Testis (tissue), 3 donors: Measurements from ENCODE around the gene CYP17A1. TPM values are rescaled to one million over a fixed set of nuclear protein-coding genes. Genes with fewer than 3 reads are reported as not detected.
"Not testable (repeated sequence)": the region's sequence is repeated elsewhere in the genome, so short reads cannot be mapped to it uniquely, and the experiment has no call there.

ENCODE experiments used
- DNase-seq: peaks from one replicate; pipeline ENCODE4 v3.0.0-alpha.2; 2019
- H3K27ac ChIP-seq, 2 donors: fragments of 200-600 bp; sonication (generic); one replicate each; pipeline ENCODE4 v1.5.1; 2019
- H3K27me3 ChIP-seq: fragments of 200-600 bp; sonication (generic); one replicate; pipeline ENCODE4 v1.5.1; 2019
- H3K36me3 ChIP-seq: fragments of 200-600 bp; sonication (generic); one replicate; pipeline ENCODE4 v1.5.1; 2017; ENCODE audit warnings: low read depth; ENCODE audit errors: missing control alignments
- H3K4me1 ChIP-seq: fragments of 200-600 bp; sonication (generic); one replicate; pipeline ENCODE4 v1.5.1; 2019
- H3K4me3 ChIP-seq, 2 donors: fragments of 200-600 bp; sonication (generic); one replicate each; pipeline ENCODE4 v1.5.1; 2017 to 2019
- H3K9me3 ChIP-seq: fragments of 200-600 bp; sonication (generic); one replicate; pipeline ENCODE4 v1.5.1; 2017
- CTCF ChIP-seq, 3 experiments: fragments of 450-650 bp in 2 of 3; fragments of 200-600 bp in 1 of 3; sonication (generic) in 1 of 3; IDR thresholded peaks; one replicate each; pipeline ENCODE4 v1.5.1; 2016 to 2019; ENCODE audit warnings: antibody characterized with exemption in 3 of 3, mild to moderate bottlenecking in 2 of 3, moderate library complexity in 1 of 3
- POLR2A ChIP-seq: fragments of 450-650 bp; IDR thresholded peaks from one replicate; pipeline ENCODE4 v1.6.1; 2017; ENCODE audit warnings: antibody characterized with exemption, mild to moderate bottlenecking, moderate library complexity
- WGBS, 2 donors: methylation state at CpG; one replicate each; pipeline ENCODE4 v1.1.5; 2018; 5-methylcytosine and 5-hydroxymethylcytosine counted together
- intact Hi-C: fragments of 100-400 bp; cut with DNase I; formaldehyde crosslinking; loops from one replicate; pipeline ENCODE4 v1.15.1; 2023; ENCODE audit warnings: low total_unique reads
- polyA plus RNA-seq: library from polyadenylated mRNA; stranded (reverse); fragments of 350-450 nt; fragmentation: Illumina TruSeq; extraction: RNeasy Lipid Tissue Mini Kit (QIAGEN cat#74804); gene quantifications from one replicate; pipeline ENCODE4 v1.2.3, GENCODE V29; 2014; ENCODE audit warnings: low read depth, low replicate concordance; ENCODE audit not compliant: insufficient read depth
- total RNA-seq, 2 donors: library from RNA; depleted of rRNA; stranded (reverse); fragments of >200 nt; gene quantifications; one replicate each; pipeline ENCODE4 v1.2.3, GENCODE V29; 2016

CYP17A1 gene
- total and polyA plus RNA-seq, 3 donors from 2014 or later: 12.1 to 146 (median 15.1) TPM

GRCh38 chr10:102850025-102850518 lies 12.9 kb upstream of the CYP17A1 start:
- intact Hi-C loops: no loop called here
- DNase-seq: no peak
- Histone ChIP-seq H3K4me3 (no peak overlapping the region), H3K4me1 (no peaks in the 10 kb centered on the region), H3K27ac (no peak overlapping the region), H3K9me3 (no peaks in the 10 kb centered on the region), H3K36me3 (no peaks in the 10 kb centered on the region), H3K27me3 (no peaks in the 10 kb centered on the region)
- WGBS, 2 donors: 84 to 86% methylated on average over 9 of the region's 9 CpGs
- TF ChIP-seq CTCF (IDR thresholded peaks at IDR 0.05) (no peak), POLR2A (no peak)

- Histone ChIP-seq H3K27me3 (no peaks in the 10 kb centered on the region), H3K36me3 (no peaks in the 10 kb centered on the region), H3K9me3 (no peaks in the 10 kb centered on the region), H3K4me3 (no peak overlapping the region), H3K27ac (no peak overlapping the region), H3K4me1 (no peaks in the 10 kb centered on the region)
- 92 to 96% methylated on average over 2 to 9 of the region's 9 CpGs for WGBS, 2 donors
- TF ChIP-seq POLR2A: no peak
- no peak for TF ChIP-seq CTCF (IDR thresholded peaks at IDR 0.05)
- intact Hi-C loops: no loop called here
- DNase-seq: no peak
These were observed 8.2 kb upstream of the CYP17A1 start for GRCh38 chr10:102845352-102845902.

GRCh38 chr10:102844190-102844776 lies 7.1 kb upstream of the CYP17A1 start:
- H3K36me3 ChIP-seq, DNase-seq, H3K4me3 ChIP-seq, H3K27ac ChIP-seq, H3K27me3 ChIP-seq, H3K9me3 ChIP-seq, H3K4me1 ChIP-seq, intact Hi-C loops: not testable (repeated sequence)
- WGBS, 2 donors: 84 to 86% methylated on average over 6 of the region's 6 CpGs

GRCh38 chr10:102843139-102843538 lies 5.9 kb upstream of the CYP17A1 start:
- H3K4me1 ChIP-seq, H3K4me3 ChIP-seq, H3K36me3 ChIP-seq, intact Hi-C loops, H3K9me3 ChIP-seq, H3K27me3 ChIP-seq, H3K27ac ChIP-seq, DNase-seq: not testable (repeated sequence)
- WGBS, 2 donors: 58 to 74% methylated on average over 8 of the region's 8 CpGs

- H3K27me3 ChIP-seq: no peaks in the 10 kb centered on the region
- H3K4me3 ChIP-seq: no peak overlapping the region
- 85 to 91% methylated on average over 11 of the region's 11 CpGs for WGBS, 2 donors
- no peaks in the 10 kb centered on the region for H3K36me3 ChIP-seq
- H3K9me3 ChIP-seq: no peaks in the 10 kb centered on the region
- H3K4me1 ChIP-seq: peaks cover 3% of the 10 kb centered on the region
- TF ChIP-seq POLR2A: no peak
- DNase-seq: no peak
- intact Hi-C loops: no loop called here
- no peak overlapping the region for H3K27ac ChIP-seq
These were observed 4.7 kb upstream of the CYP17A1 start for GRCh38 chr10:102841827-102842345.

GRCh38 chr10:102838276-102838927 lies 1.2 kb upstream of the CYP17A1 start:
- DNase-seq, H3K36me3 ChIP-seq, H3K27ac ChIP-seq, H3K4me1 ChIP-seq, H3K4me3 ChIP-seq, H3K9me3 ChIP-seq, H3K27me3 ChIP-seq: not testable (repeated sequence)
- 89% methylated on average over 9 of the region's 9 CpGs for WGBS, 2 donors
- intact Hi-C loops: loop anchor here (10.0 kb wide), 1 partner anchor 66 kb away; no protein-coding TSS in a partner anchor
